ENCODE data around the gene TMED8.

GRCh38 chr14:77306416-77306815, 70.5 kb downstream of the TMED8 start:
- TF ChIP-seq CTCF (IDR thresholded peaks at IDR 0.05): no peak
- TF ChIP-seq POLR2A (IDR thresholded peaks at IDR 0.05): no peak
- no peak for TF ChIP-seq POLR2AphosphoS5 (IDR thresholded peaks at IDR 0.05)
